Fibroblast of pulmonary artery (primary cell): ENCODE data around the gene ZNF20.
"Not testable (repeated sequence)": the region's sequence is repeated elsewhere in the genome, so short reads cannot be mapped to it uniquely, and the experiment has no call there.

Source experiments
- DNase-seq: peaks from one replicate; pipeline ENCODE4 v3.0.0-alpha.2; 2010; ENCODE audit warnings: low read depth
- H3K4me3 ChIP-seq: replicated peaks from 2 replicates; pipeline ENCODE4 v1.5.1; 2011; ENCODE audit warnings: low read depth, mild to moderate bottlenecking, control low read depth, low read length, moderate library complexity
- CTCF ChIP-seq: IDR thresholded peaks from 2 replicates; pipeline ENCODE4 v1.5.1; 2011; ENCODE audit warnings: mild to moderate bottlenecking, control low read depth, low read length, inconsistent platforms; ENCODE audit errors: missing control alignments

ZNF20 gene

GRCh38 chr19:12093777-12094176 lies 46.4 kb downstream of the ZNF20 start:
- no peak for DNase-seq
- no peak for TF ChIP-seq CTCF
- no peak overlapping the region for H3K4me3 ChIP-seq

- TF ChIP-seq CTCF = no peak
- DNase-seq = peak; percentile 21
- H3K4me3 ChIP-seq = peak overlapping the region; percentile 75
Observed at GRCh38 chr19:12092956-12093355, 47.2 kb downstream of the ZNF20 start.

- H3K4me3 ChIP-seq = peak overlapping the region; percentile 75
- no peak for TF ChIP-seq CTCF
- peak; percentile 88 for DNase-seq
Observed at GRCh38 chr19:12092065-12092867, 47.9 kb downstream of the ZNF20 start.

GRCh38 chr19:12090807-12091206 lies 49.3 kb downstream of the ZNF20 start:
- peak; percentile 54 for TF ChIP-seq CTCF
- peak; percentile 68 for DNase-seq
- no peak overlapping the region for H3K4me3 ChIP-seq

- no peak overlapping the region for H3K4me3 ChIP-seq
- TF ChIP-seq CTCF = no peak
- DNase-seq = no peak
Observed at GRCh38 chr19:12085074-12085818, 54.9 kb downstream of the ZNF20 start.

- DNase-seq, H3K4me3 ChIP-seq: not testable (repeated sequence)
Observed at GRCh38 chr19:12083336-12083735, 56.8 kb downstream of the ZNF20 start.
